CD14-positive monocyte (primary cell): Measurements from ENCODE around the gene FGGY. TPM values are rescaled to one million over a fixed set of nuclear protein-coding genes. Genes with fewer than 3 reads are reported as not detected.

ENCODE experiments used
- DNase-seq, 3 donors: peaks; one replicate each; pipeline ENCODE4 v3.0.0-alpha.2; 2011 to 2022
- H2AFZ ChIP-seq: 2 replicates; pipeline ENCODE4 v1.6.0; 2012; ENCODE audit warnings: mild to moderate bottlenecking, low read depth, low read length, inconsistent platforms; ENCODE audit not compliant: insufficient read depth, poor library complexity, severe bottlenecking
- H3K27ac ChIP-seq, 2 donors: 1 replicate in 1 of 2; 2 replicates in 1 of 2; pipeline ENCODE4 v1.5.1; 2012 to 2013; ENCODE audit warnings: low read length in 2 of 2, control low read depth in 1 of 2, inconsistent platforms in 1 of 2, low read depth in 1 of 2, mild to moderate bottlenecking in 1 of 2
- H3K27me3 ChIP-seq, 2 donors: one replicate each; pipeline versions ENCODE4 v1.6.0 to v1.6.1; 2011 to 2013; ENCODE audit warnings: low read length in 2 of 2; ENCODE audit not compliant: control insufficient read depth in 2 of 2, insufficient read depth in 2 of 2
- H3K36me3 ChIP-seq, 2 donors: replicated peaks in 1 of 2; 1 replicate in 1 of 2; 2 replicates in 1 of 2; pipeline versions ENCODE4 v1.5.1 to v1.6.1; 2012 to 2013; ENCODE audit warnings: low read length in 2 of 2, control low read depth in 1 of 2, inconsistent platforms in 1 of 2, mild to moderate bottlenecking in 1 of 2; ENCODE audit not compliant: insufficient read depth in 2 of 2, control insufficient read depth in 1 of 2
- H3K4me1 ChIP-seq, 2 donors: 1 replicate in 1 of 2; 2 replicates in 1 of 2; pipeline versions ENCODE4 v1.5.1 to v1.6.1; 2012 to 2013; ENCODE audit warnings: low read length in 2 of 2, control low read depth in 1 of 2, inconsistent platforms in 1 of 2, mild to moderate bottlenecking in 1 of 2, moderate library complexity in 1 of 2; ENCODE audit not compliant: insufficient read depth in 2 of 2, control insufficient read depth in 1 of 2
- H3K4me2 ChIP-seq: replicated peaks from 2 replicates; pipeline ENCODE3; 2012; ENCODE audit warnings: low read length, moderate library complexity, mild to moderate bottlenecking; ENCODE audit not compliant: poor library complexity, severe bottlenecking; ENCODE audit errors: extremely low read depth
- H3K4me3 ChIP-seq, 3 experiments: fragments of 200-600 bp in 1 of 3; sonication (generic) in 1 of 3; replicated peaks in 1 of 3; 1 replicate in 2 of 3; 2 replicates in 1 of 3; pipeline ENCODE4 v1.5.1; 2011 to 2013; ENCODE audit warnings: low read length in 3 of 3, mild to moderate bottlenecking in 3 of 3, control low read depth in 2 of 3, low read depth in 2 of 3, inconsistent platforms in 1 of 3, moderate library complexity in 1 of 3
- H3K79me2 ChIP-seq: 2 replicates; pipeline ENCODE4 v1.6.0; 2012; ENCODE audit warnings: mild to moderate bottlenecking, control low read depth, inconsistent platforms, low read length, moderate library complexity; ENCODE audit not compliant: insufficient read depth
- H3K9ac ChIP-seq: 2 replicates; pipeline ENCODE4 v1.6.0; 2017; ENCODE audit warnings: low read length, mild to moderate bottlenecking; ENCODE audit not compliant: insufficient read depth, poor library complexity, severe bottlenecking
- H3K9me3 ChIP-seq, 2 donors: replicated peaks in 1 of 2; 1 replicate in 1 of 2; 2 replicates in 1 of 2; pipeline versions ENCODE4 v1.5.1 to v1.6.1; 2012 to 2013; ENCODE audit warnings: low read length in 2 of 2, control low read depth in 1 of 2; ENCODE audit not compliant: control insufficient read depth in 1 of 2, insufficient read depth in 1 of 2
- H4K20me1 ChIP-seq: 2 replicates; pipeline ENCODE4 v1.6.0; 2012; ENCODE audit warnings: mild to moderate bottlenecking, low read length, control low read depth, moderate library complexity; ENCODE audit not compliant: insufficient read depth
- H3K27ac Mint-ChIP-seq, 7 donors: one replicate each; pipeline ENCODE4 v1.8.0; 2020; ENCODE audit warnings: mild to moderate bottlenecking in 7 of 7, mixed read lengths in 7 of 7, moderate library complexity in 6 of 7, inconsistent platforms in 2 of 7
- H3K27me3 Mint-ChIP-seq, 3 donors: one replicate each; pipeline ENCODE4 v1.8.0; 2021 to 2022; ENCODE audit warnings: low read depth in 3 of 3, mild to moderate bottlenecking in 3 of 3, mixed read lengths in 3 of 3, moderate library complexity in 3 of 3, inconsistent platforms in 1 of 3
- H3K36me3 Mint-ChIP-seq, 2 donors: one replicate each; pipeline ENCODE4 v1.8.0; 2020; ENCODE audit warnings: mixed read lengths in 2 of 2, inconsistent platforms in 1 of 2, mild to moderate bottlenecking in 1 of 2
- H3K4me1 Mint-ChIP-seq: one replicate; pipeline ENCODE4 v1.8.0; 2020; ENCODE audit warnings: mild to moderate bottlenecking, mixed read lengths
- H3K4me3 Mint-ChIP-seq, 2 donors: one replicate each; pipeline ENCODE4 v1.8.0; 2020; ENCODE audit warnings: mild to moderate bottlenecking in 2 of 2, mixed read lengths in 2 of 2, moderate library complexity in 1 of 2
- H3K9me3 Mint-ChIP-seq, 7 donors: one replicate each; pipeline ENCODE4 v1.8.0; 2020 to 2022; ENCODE audit warnings: mixed read lengths in 7 of 7, mild to moderate bottlenecking in 6 of 7, moderate library complexity in 6 of 7, inconsistent platforms in 2 of 7
- WGBS: methylation state at CpG from one replicate; pipeline ENCODE4 v1.1.5; 2013; ENCODE audit warnings: missing lambda C conversion rate; ENCODE audit not compliant: insufficient coverage; 5-methylcytosine and 5-hydroxymethylcytosine counted together
- intact Hi-C, 2 donors: fragments of 100-400 bp; cut with micrococcal nuclease; formaldehyde crosslinking; loops; one replicate each; pipeline versions ENCODE4 v1.15.0 to v1.15.1; 2023
- polyA plus RNA-seq, 3 donors: library from polyadenylated mRNA; depleted of rRNA in 1 of 3; unstranded in 2 of 3; stranded (reverse) in 1 of 3; fragments of 300-500 nt in 2 of 3; fragments of >200 nt in 1 of 3; fragmentation: Illumina TruSeq in 2 of 3; gene quantifications; 1 replicate in 2 of 3; 2 replicates in 1 of 3; pipeline ENCODE4 v1.2.3, GENCODE V29; 2012 to 2021
- TF ChIP-seq, protein P1 (sequence below): fragments of 200-600 bp; IDR thresholded peaks from one replicate; pipeline ENCODE4 v1.8.0; 2022; ENCODE audit warnings: antibody characterized with exemption, mild to moderate bottlenecking

The FGGY gene
- polyA plus RNA-seq, 3 donors: 2.3 to 4.3 (median 2.9) TPM

GRCh38 chr1:59350521-59350920 lies 53.6 kb downstream of the FGGY start:
- H3K27me3 Mint-ChIP-seq: no peaks in the 10 kb centered on the region
- TF ChIP-seq, protein P1, sequence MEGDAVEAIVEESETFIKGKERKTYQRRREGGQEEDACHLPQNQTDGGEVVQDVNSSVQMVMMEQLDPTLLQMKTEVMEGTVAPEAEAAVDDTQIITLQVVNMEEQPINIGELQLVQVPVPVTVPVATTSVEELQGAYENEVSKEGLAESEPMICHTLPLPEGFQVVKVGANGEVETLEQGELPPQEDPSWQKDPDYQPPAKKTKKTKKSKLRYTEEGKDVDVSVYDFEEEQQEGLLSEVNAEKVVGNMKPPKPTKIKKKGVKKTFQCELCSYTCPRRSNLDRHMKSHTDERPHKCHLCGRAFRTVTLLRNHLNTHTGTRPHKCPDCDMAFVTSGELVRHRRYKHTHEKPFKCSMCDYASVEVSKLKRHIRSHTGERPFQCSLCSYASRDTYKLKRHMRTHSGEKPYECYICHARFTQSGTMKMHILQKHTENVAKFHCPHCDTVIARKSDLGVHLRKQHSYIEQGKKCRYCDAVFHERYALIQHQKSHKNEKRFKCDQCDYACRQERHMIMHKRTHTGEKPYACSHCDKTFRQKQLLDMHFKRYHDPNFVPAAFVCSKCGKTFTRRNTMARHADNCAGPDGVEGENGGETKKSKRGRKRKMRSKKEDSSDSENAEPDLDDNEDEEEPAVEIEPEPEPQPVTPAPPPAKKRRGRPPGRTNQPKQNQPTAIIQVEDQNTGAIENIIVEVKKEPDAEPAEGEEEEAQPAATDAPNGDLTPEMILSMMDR: no peak
- intact Hi-C loops: no loop called here
- DNase-seq: no peak
- 90% methylated on average over 1 of the region's 2 CpGs for WGBS
- Histone ChIP-seq H3K27me3 (no peaks in the 10 kb centered on the region), H4K20me1 (no peaks in the 10 kb centered on the region), H3K9me3 (no peaks in the 10 kb centered on the region), H2AFZ (no peak overlapping the region), H3K36me3 (no peaks in the 10 kb centered on the region), H3K4me1 (no peaks in the 10 kb centered on the region), H3K79me2 (no peaks in the 10 kb centered on the region), H3K9ac (no peak overlapping the region), H3K27ac (no peak overlapping the region), H3K4me2 (no peak overlapping the region), H3K4me3 (no peak overlapping the region)
- H3K27ac Mint-ChIP-seq: no peak overlapping the region
- H3K9me3 Mint-ChIP-seq: peaks cover 0 to 5% (median 0%) of the 10 kb centered on the region in 7 donors
- peaks cover 0 to 7% of the 10 kb centered on the region in 2 donors for H3K36me3 Mint-ChIP-seq
- H3K4me3 Mint-ChIP-seq: no peak overlapping the region
- H3K4me1 Mint-ChIP-seq: peaks cover 9% of the 10 kb centered on the region

GRCh38 chr1:59352065-59352464 lies 55.2 kb downstream of the FGGY start:
- no peak overlapping the region for H3K27ac Mint-ChIP-seq
- no peak for DNase-seq
- no peaks in the 10 kb centered on the region for H3K9me3 ChIP-seq
- intact Hi-C loops: no loop called here
- H3K4me3 Mint-ChIP-seq: no peak overlapping the region
- WGBS: no CpG with 5 or more reads among the region's 1 CpG
- no peaks in the 10 kb centered on the region for H3K27me3 Mint-ChIP-seq
- no peak overlapping the region for H3K4me2 ChIP-seq
- H3K9me3 Mint-ChIP-seq: peaks cover 0 to 5% (median 0%) of the 10 kb centered on the region in 7 donors
- H3K4me1 Mint-ChIP-seq: peaks cover 9% of the 10 kb centered on the region
- H3K9ac ChIP-seq: no peak overlapping the region
- peaks cover 0 to 7% of the 10 kb centered on the region in 2 donors for H3K36me3 Mint-ChIP-seq
- no peaks in the 10 kb centered on the region for H3K36me3 ChIP-seq
- H3K27ac ChIP-seq: no peak overlapping the region
- H3K4me3 ChIP-seq: no peak overlapping the region
- no peak overlapping the region for H2AFZ ChIP-seq
- no peaks in the 10 kb centered on the region for H4K20me1 ChIP-seq
- H3K79me2 ChIP-seq: no peaks in the 10 kb centered on the region
- no peaks in the 10 kb centered on the region for H3K4me1 ChIP-seq
- TF ChIP-seq, protein P1: no peak
- no peaks in the 10 kb centered on the region for H3K27me3 ChIP-seq
